WTC11 (cell line): ENCODE results near the gene CMTR1. TPM values are rescaled to one million over a fixed set of nuclear protein-coding genes. Genes with fewer than 3 reads are reported as not detected.
A peak's percentile ranks its signal among the peaks of the same experiment; 100 is the strongest.

Experiments
- ATAC-seq: fragments of 200-7000 bp; cut with Tn5 transposase; 2 replicates; pipeline ENCODE4 v1.10.0; 2021; ENCODE audit warnings: mild to moderate bottlenecking, moderate library complexity
- CTCF ChIA-PET: fragments of 300-600 bp; sonication (Branson Sonifier 250); formaldehyde crosslinking; loops from one replicate; lab custom pipeline; 2021; ENCODE audit warnings: antibody characterized with exemption; lab: Charles Lee
- POLR2A ChIA-PET: fragments of 350-600 bp; sonication (Branson Sonifier 250); formaldehyde crosslinking; loops from one replicate; lab custom pipeline; 2021; ENCODE audit warnings: antibody characterized with exemption; lab: Charles Lee
- DNase-seq: peaks from one replicate; pipeline ENCODE4 v3.0.0; 2021; ENCODE audit warnings: low spot score
- H3K27ac Mint-ChIP-seq: 2 replicates; pipeline ENCODE4 v1.8.0; 2021; ENCODE audit warnings: mixed read lengths
- H3K27me3 Mint-ChIP-seq: 2 replicates; pipeline ENCODE4 v1.8.0; 2021; ENCODE audit warnings: low read depth, mild to moderate bottlenecking, moderate library complexity, mixed read lengths
- H3K36me3 Mint-ChIP-seq: 2 replicates; pipeline ENCODE4 v1.8.0; 2021; ENCODE audit warnings: mixed read lengths
- H3K4me1 Mint-ChIP-seq: 2 replicates; pipeline ENCODE4 v1.8.0; 2022; ENCODE audit warnings: mixed read lengths
- H3K4me3 Mint-ChIP-seq: 2 replicates; pipeline ENCODE4 v1.8.0; 2021; ENCODE audit warnings: mild to moderate bottlenecking, moderate library complexity, mixed read lengths
- H3K9me3 Mint-ChIP-seq: 2 replicates; pipeline ENCODE4 v1.8.0; 2021; ENCODE audit warnings: mixed read lengths
- CTCF ChIP-seq: fragments of 200-600 bp; IDR thresholded peaks from 2 replicates; pipeline ENCODE4 v1.8.0; 2022; ENCODE audit warnings: antibody characterized with exemption
- E2F1 ChIP-seq: sonication (generic); formaldehyde crosslinking; IDR thresholded peaks from 2 replicates; pipeline ENCODE4 v1.8.0; 2022; ENCODE audit warnings: mild to moderate bottlenecking, missing genetic modification reagents
- ETV6 ChIP-seq: sonication (generic); formaldehyde crosslinking; IDR thresholded peaks from 2 replicates; pipeline ENCODE4 v1.8.1; 2022; ENCODE audit warnings: mild to moderate bottlenecking, missing genetic modification reagents
- FOXP1 ChIP-seq: sonication (generic); formaldehyde crosslinking; IDR thresholded peaks from 2 replicates; pipeline ENCODE4 v1.8.0; 2022; ENCODE audit warnings: missing genetic modification reagents, mild to moderate bottlenecking, moderate library complexity, borderline replicate concordance
- GRHL2 ChIP-seq: fragments of 250-450 bp; sonication (Bioruptor Pico); IDR thresholded peaks from 2 replicates; pipeline ENCODE4 v1.8.0; 2022; ENCODE audit warnings: mild to moderate bottlenecking, moderate library complexity; ENCODE audit not compliant: insufficient replicate concordance, severe bottlenecking
- MAX ChIP-seq: sonication (generic); formaldehyde crosslinking; IDR thresholded peaks from 2 replicates; pipeline ENCODE4 v1.8.0; 2022; ENCODE audit warnings: mild to moderate bottlenecking, missing genetic modification reagents
- MLX ChIP-seq: sonication (generic); formaldehyde crosslinking; IDR thresholded peaks from 2 replicates; pipeline ENCODE4 v1.8.1; 2023; ENCODE audit warnings: mild to moderate bottlenecking, missing genetic modification reagents, moderate library complexity
- NFE2L1 ChIP-seq: sonication (generic); formaldehyde crosslinking; IDR thresholded peaks from 2 replicates; pipeline ENCODE4 v1.8.1; 2023; ENCODE audit warnings: missing genetic modification reagents
- PREB ChIP-seq: sonication (generic); formaldehyde crosslinking; IDR thresholded peaks from 2 replicates; pipeline ENCODE4 v1.8.1; 2022; ENCODE audit warnings: mild to moderate bottlenecking, missing genetic modification reagents, moderate library complexity, borderline replicate concordance
- PRRX2 ChIP-seq: fragments of 250-450 bp; sonication (Bioruptor Pico); IDR thresholded peaks from 2 replicates; pipeline ENCODE4 v1.8.0; 2021; ENCODE audit warnings: mild to moderate bottlenecking
- SOX15 ChIP-seq: fragments of 250-450 bp; sonication (Bioruptor Pico); IDR thresholded peaks from 2 replicates; pipeline ENCODE4 v1.9.0; 2021; ENCODE audit warnings: mild to moderate bottlenecking
- STAT6 ChIP-seq: sonication (generic); formaldehyde crosslinking; conservative IDR thresholded peaks from 2 replicates; pipeline ENCODE4 v1.8.1; 2023; ENCODE audit warnings: mild to moderate bottlenecking, low read depth, missing genetic modification reagents, moderate library complexity
- TP53 ChIP-seq: sonication (generic); formaldehyde crosslinking; IDR thresholded peaks from 2 replicates; pipeline ENCODE4 v1.8.1; 2023; ENCODE audit warnings: mild to moderate bottlenecking, missing genetic modification reagents
- USF1 ChIP-seq: sonication (generic); formaldehyde crosslinking; IDR thresholded peaks from 2 replicates; pipeline ENCODE4 v1.8.0; 2022; ENCODE audit warnings: mild to moderate bottlenecking, missing genetic modification reagents
- USF2 ChIP-seq: sonication (generic); formaldehyde crosslinking; IDR thresholded peaks from 2 replicates; pipeline ENCODE4 v1.8.1; 2023; ENCODE audit warnings: mild to moderate bottlenecking, missing genetic modification reagents, moderate library complexity
- ZBTB43 ChIP-seq: sonication (generic); formaldehyde crosslinking; IDR thresholded peaks from 2 replicates; pipeline ENCODE4 v1.8.1; 2023; ENCODE audit warnings: mild to moderate bottlenecking, missing genetic modification reagents
- ZNF219 ChIP-seq: sonication (generic); formaldehyde crosslinking; IDR thresholded peaks from 2 replicates; pipeline ENCODE4 v1.8.0; 2023; ENCODE audit warnings: missing genetic modification reagents, mild to moderate bottlenecking, borderline replicate concordance
- ZNF232 ChIP-seq: sonication (generic); formaldehyde crosslinking; IDR thresholded peaks from 2 replicates; pipeline ENCODE4 v1.8.0; 2022; ENCODE audit warnings: mild to moderate bottlenecking, missing genetic modification reagents
- ZNF317 ChIP-seq: sonication (generic); formaldehyde crosslinking; IDR thresholded peaks from 2 replicates; pipeline ENCODE4 v1.8.1; 2023; ENCODE audit warnings: low read depth, mild to moderate bottlenecking, moderate library complexity, missing genetic modification reagents, borderline replicate concordance
- ZNF425 ChIP-seq: fragments of 250-450 bp; sonication (Bioruptor Pico); conservative IDR thresholded peaks from 2 replicates; pipeline ENCODE4 v1.9.0; 2021; ENCODE audit warnings: mild to moderate bottlenecking
- total RNA-seq: library from RNA; stranded (reverse); gene quantifications from 3 replicates; pipeline ENCODE4 v1.2.3, GENCODE V29; 2021

The CMTR1 gene
- total RNA-seq, 1 experiment from 2014 or later: 38.6 TPM

- Mint-ChIP-seq H3K27ac (no peak overlapping the region), H3K9me3 (no peaks in the 10 kb centered on the region), H3K4me1 (peaks cover 31% of the 10 kb centered on the region), H3K36me3 (peaks cover 3% of the 10 kb centered on the region; the same call in 1 of the 2 replicates), H3K27me3 (no peaks in the 10 kb centered on the region), H3K4me3 (no peak overlapping the region)
- CTCF ChIA-PET: interaction anchor here (0.6 to 2.2 kb wide), 20 partner anchors 15 to 1085 kb away, joined by 3 to 34 read pairs (median 4); partner anchors contain the start of gene CCDC167
- peak; percentile 55 for ATAC-seq
- peak; percentile 34 for DNase-seq
- no peak for TF ChIP-seq PREB (CRISPR knock-in tag)
- 0 out of 2 replicates have a peak, but pooled peaks have one; percentile 24 for TF ChIP-seq USF2 (CRISPR knock-in tag)
- TF ChIP-seq NFE2L1 (CRISPR knock-in tag): no peak
- no peak for TF ChIP-seq ZNF232
- no peak for TF ChIP-seq ZNF219 (CRISPR knock-in tag)
- TF ChIP-seq MLX (CRISPR knock-in tag): no peak
- POLR2A ChIA-PET: no interaction called here
Measured at GRCh38 chr6:37485291-37485702, 52.3 kb downstream of the CMTR1 start.

GRCh38 chr6:37486121-37486839 is 53.3 kb downstream of the CMTR1 start:
- Mint-ChIP-seq H3K9me3 (no peaks in the 10 kb centered on the region), H3K27me3 (no peaks in the 10 kb centered on the region), H3K36me3 (peaks cover 3% of the 10 kb centered on the region; the same call in 1 of the 2 replicates), H3K4me3 (no peak overlapping the region), H3K27ac (no peak overlapping the region), H3K4me1 (peaks cover 26% of the 10 kb centered on the region)
- ChIA-PET POLR2A (no interaction called here), CTCF (interaction anchor here (0.7 to 1.8 kb wide), 3 partner anchors 58 to 179 kb away, joined by 3 to 5 read pairs (median 4); no protein-coding TSS in a partner anchor)
- no peak for DNase-seq
- ATAC-seq: no peak
- TF ChIP-seq USF1 (CRISPR knock-in tag) (no peak), E2F1 (CRISPR knock-in tag) (no peak), GRHL2 (CRISPR knock-in tag) (no peak), SOX15 (no peak), FOXP1 (CRISPR knock-in tag) (no peak), MAX (no peak), ZBTB43 (CRISPR knock-in tag) (no peak), ZNF425 (no peak), ETV6 (CRISPR knock-in tag) (no peak), CTCF (no peak), ZNF317 (CRISPR knock-in tag) (no peak), TP53 (CRISPR knock-in tag) (no peak), STAT6 (no peak), PRRX2 (CRISPR knock-in tag) (no peak)
